CD14-positive monocyte (primary cell): ENCODE data around the gene RYR3. TPM values are rescaled to one million over a fixed set of nuclear protein-coding genes. Genes with fewer than 3 reads are reported as not detected.

Experiments
- DNase-seq, 3 donors: peaks; one replicate each; pipeline ENCODE4 v3.0.0-alpha.2; 2011 to 2022
- H2AFZ ChIP-seq: 2 replicates; pipeline ENCODE4 v1.6.0; 2012; ENCODE audit warnings: mild to moderate bottlenecking, low read depth, low read length, inconsistent platforms; ENCODE audit not compliant: insufficient read depth, poor library complexity, severe bottlenecking
- H3K27ac ChIP-seq, 2 donors: 1 replicate in 1 of 2; 2 replicates in 1 of 2; pipeline ENCODE4 v1.5.1; 2012 to 2013; ENCODE audit warnings: low read length in 2 of 2, control low read depth in 1 of 2, inconsistent platforms in 1 of 2, low read depth in 1 of 2, mild to moderate bottlenecking in 1 of 2
- H3K27me3 ChIP-seq, 2 donors: one replicate each; pipeline versions ENCODE4 v1.6.0 to v1.6.1; 2011 to 2013; ENCODE audit warnings: low read length in 2 of 2; ENCODE audit not compliant: control insufficient read depth in 2 of 2, insufficient read depth in 2 of 2
- H3K36me3 ChIP-seq, 2 donors: replicated peaks in 1 of 2; 1 replicate in 1 of 2; 2 replicates in 1 of 2; pipeline versions ENCODE4 v1.5.1 to v1.6.1; 2012 to 2013; ENCODE audit warnings: low read length in 2 of 2, control low read depth in 1 of 2, inconsistent platforms in 1 of 2, mild to moderate bottlenecking in 1 of 2; ENCODE audit not compliant: insufficient read depth in 2 of 2, control insufficient read depth in 1 of 2
- H3K4me1 ChIP-seq, 2 donors: 1 replicate in 1 of 2; 2 replicates in 1 of 2; pipeline versions ENCODE4 v1.5.1 to v1.6.1; 2012 to 2013; ENCODE audit warnings: low read length in 2 of 2, control low read depth in 1 of 2, inconsistent platforms in 1 of 2, mild to moderate bottlenecking in 1 of 2, moderate library complexity in 1 of 2; ENCODE audit not compliant: insufficient read depth in 2 of 2, control insufficient read depth in 1 of 2
- H3K4me2 ChIP-seq: replicated peaks from 2 replicates; pipeline ENCODE3; 2012; ENCODE audit warnings: low read length, moderate library complexity, mild to moderate bottlenecking; ENCODE audit not compliant: poor library complexity, severe bottlenecking; ENCODE audit errors: extremely low read depth
- H3K4me3 ChIP-seq, 3 experiments: fragments of 200-600 bp in 1 of 3; sonication (generic) in 1 of 3; replicated peaks in 1 of 3; 1 replicate in 2 of 3; 2 replicates in 1 of 3; pipeline ENCODE4 v1.5.1; 2011 to 2013; ENCODE audit warnings: low read length in 3 of 3, mild to moderate bottlenecking in 3 of 3, control low read depth in 2 of 3, low read depth in 2 of 3, inconsistent platforms in 1 of 3, moderate library complexity in 1 of 3
- H3K79me2 ChIP-seq: 2 replicates; pipeline ENCODE4 v1.6.0; 2012; ENCODE audit warnings: mild to moderate bottlenecking, control low read depth, inconsistent platforms, low read length, moderate library complexity; ENCODE audit not compliant: insufficient read depth
- H3K9ac ChIP-seq: 2 replicates; pipeline ENCODE4 v1.6.0; 2017; ENCODE audit warnings: low read length, mild to moderate bottlenecking; ENCODE audit not compliant: insufficient read depth, poor library complexity, severe bottlenecking
- H3K9me3 ChIP-seq, 2 donors: replicated peaks in 1 of 2; 1 replicate in 1 of 2; 2 replicates in 1 of 2; pipeline versions ENCODE4 v1.5.1 to v1.6.1; 2012 to 2013; ENCODE audit warnings: low read length in 2 of 2, control low read depth in 1 of 2; ENCODE audit not compliant: control insufficient read depth in 1 of 2, insufficient read depth in 1 of 2
- H4K20me1 ChIP-seq: 2 replicates; pipeline ENCODE4 v1.6.0; 2012; ENCODE audit warnings: mild to moderate bottlenecking, low read length, control low read depth, moderate library complexity; ENCODE audit not compliant: insufficient read depth
- H3K27ac Mint-ChIP-seq, 7 donors: one replicate each; pipeline ENCODE4 v1.8.0; 2020; ENCODE audit warnings: mild to moderate bottlenecking in 7 of 7, mixed read lengths in 7 of 7, moderate library complexity in 6 of 7, inconsistent platforms in 2 of 7
- H3K27me3 Mint-ChIP-seq, 3 donors: one replicate each; pipeline ENCODE4 v1.8.0; 2021 to 2022; ENCODE audit warnings: low read depth in 3 of 3, mild to moderate bottlenecking in 3 of 3, mixed read lengths in 3 of 3, moderate library complexity in 3 of 3, inconsistent platforms in 1 of 3
- H3K36me3 Mint-ChIP-seq, 2 donors: one replicate each; pipeline ENCODE4 v1.8.0; 2020; ENCODE audit warnings: mixed read lengths in 2 of 2, inconsistent platforms in 1 of 2, mild to moderate bottlenecking in 1 of 2
- H3K4me1 Mint-ChIP-seq: one replicate; pipeline ENCODE4 v1.8.0; 2020; ENCODE audit warnings: mild to moderate bottlenecking, mixed read lengths
- H3K4me3 Mint-ChIP-seq, 2 donors: one replicate each; pipeline ENCODE4 v1.8.0; 2020; ENCODE audit warnings: mild to moderate bottlenecking in 2 of 2, mixed read lengths in 2 of 2, moderate library complexity in 1 of 2
- H3K9me3 Mint-ChIP-seq, 7 donors: one replicate each; pipeline ENCODE4 v1.8.0; 2020 to 2022; ENCODE audit warnings: mixed read lengths in 7 of 7, mild to moderate bottlenecking in 6 of 7, moderate library complexity in 6 of 7, inconsistent platforms in 2 of 7
- WGBS: methylation state at CpG from one replicate; pipeline ENCODE4 v1.1.5; 2013; ENCODE audit warnings: missing lambda C conversion rate; ENCODE audit not compliant: insufficient coverage; 5-methylcytosine and 5-hydroxymethylcytosine counted together
- intact Hi-C, 2 donors: fragments of 100-400 bp; cut with micrococcal nuclease; formaldehyde crosslinking; loops; one replicate each; pipeline versions ENCODE4 v1.15.0 to v1.15.1; 2023
- polyA plus RNA-seq, 3 donors: library from polyadenylated mRNA; depleted of rRNA in 1 of 3; unstranded in 2 of 3; stranded (reverse) in 1 of 3; fragments of 300-500 nt in 2 of 3; fragments of >200 nt in 1 of 3; fragmentation: Illumina TruSeq in 2 of 3; gene quantifications; 1 replicate in 2 of 3; 2 replicates in 1 of 3; pipeline ENCODE4 v1.2.3, GENCODE V29; 2012 to 2021
- TF ChIP-seq, protein P1 (sequence below): fragments of 200-600 bp; IDR thresholded peaks from one replicate; pipeline ENCODE4 v1.8.0; 2022; ENCODE audit warnings: antibody characterized with exemption, mild to moderate bottlenecking

The RYR3 gene
- polyA plus RNA-seq, 3 donors: not detected

DNA sequence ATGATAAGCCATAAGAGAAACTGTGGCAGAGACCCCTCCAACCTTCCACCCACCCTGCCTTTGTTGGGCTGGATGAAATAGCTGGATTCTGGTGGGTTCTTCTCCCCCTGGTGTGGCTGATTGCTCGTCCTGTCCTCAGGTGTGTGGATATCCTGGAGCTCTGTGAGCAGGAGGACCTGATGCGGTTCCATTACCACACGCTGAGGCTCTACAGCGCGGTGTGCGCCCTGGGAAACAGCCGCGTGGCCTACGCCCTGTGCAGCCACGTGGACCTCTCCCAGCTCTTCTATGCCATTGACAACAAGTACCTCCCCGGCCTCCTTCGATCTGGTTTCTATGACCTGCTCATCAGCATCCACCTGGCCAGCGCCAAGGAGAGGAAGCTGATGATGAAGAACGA lies 351.2 kb downstream of the RYR3 start:
- peaks cover 2% of the 10 kb centered on the region for H3K4me1 Mint-ChIP-seq
- Histone ChIP-seq H3K9me3 (no peaks in the 10 kb centered on the region), H3K36me3 (no peaks in the 10 kb centered on the region), H3K9ac (no peak overlapping the region), H3K27me3 (no peaks in the 10 kb centered on the region), H4K20me1 (no peaks in the 10 kb centered on the region), H2AFZ (no peak overlapping the region), H3K4me3 (no peak overlapping the region), H3K4me2 (no peak overlapping the region), H3K79me2 (no peaks in the 10 kb centered on the region), H3K27ac (no peak overlapping the region), H3K4me1 (no peaks in the 10 kb centered on the region)
- WGBS: 95% methylated on average over 13 of the region's 14 CpGs
- H3K36me3 Mint-ChIP-seq: no peaks in the 10 kb centered on the region
- DNase-seq: no peak
- no peak overlapping the region for H3K4me3 Mint-ChIP-seq
- intact Hi-C loops: no loop called here
- H3K27ac Mint-ChIP-seq: no peak overlapping the region
- peaks cover 0 to 1% (median 0%) of the 10 kb centered on the region in 3 donors for H3K27me3 Mint-ChIP-seq
- H3K9me3 Mint-ChIP-seq: peaks cover 0 to 3% (median 0%) of the 10 kb centered on the region in 7 donors
- TF ChIP-seq, protein P1, sequence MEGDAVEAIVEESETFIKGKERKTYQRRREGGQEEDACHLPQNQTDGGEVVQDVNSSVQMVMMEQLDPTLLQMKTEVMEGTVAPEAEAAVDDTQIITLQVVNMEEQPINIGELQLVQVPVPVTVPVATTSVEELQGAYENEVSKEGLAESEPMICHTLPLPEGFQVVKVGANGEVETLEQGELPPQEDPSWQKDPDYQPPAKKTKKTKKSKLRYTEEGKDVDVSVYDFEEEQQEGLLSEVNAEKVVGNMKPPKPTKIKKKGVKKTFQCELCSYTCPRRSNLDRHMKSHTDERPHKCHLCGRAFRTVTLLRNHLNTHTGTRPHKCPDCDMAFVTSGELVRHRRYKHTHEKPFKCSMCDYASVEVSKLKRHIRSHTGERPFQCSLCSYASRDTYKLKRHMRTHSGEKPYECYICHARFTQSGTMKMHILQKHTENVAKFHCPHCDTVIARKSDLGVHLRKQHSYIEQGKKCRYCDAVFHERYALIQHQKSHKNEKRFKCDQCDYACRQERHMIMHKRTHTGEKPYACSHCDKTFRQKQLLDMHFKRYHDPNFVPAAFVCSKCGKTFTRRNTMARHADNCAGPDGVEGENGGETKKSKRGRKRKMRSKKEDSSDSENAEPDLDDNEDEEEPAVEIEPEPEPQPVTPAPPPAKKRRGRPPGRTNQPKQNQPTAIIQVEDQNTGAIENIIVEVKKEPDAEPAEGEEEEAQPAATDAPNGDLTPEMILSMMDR: no peak

DNA sequence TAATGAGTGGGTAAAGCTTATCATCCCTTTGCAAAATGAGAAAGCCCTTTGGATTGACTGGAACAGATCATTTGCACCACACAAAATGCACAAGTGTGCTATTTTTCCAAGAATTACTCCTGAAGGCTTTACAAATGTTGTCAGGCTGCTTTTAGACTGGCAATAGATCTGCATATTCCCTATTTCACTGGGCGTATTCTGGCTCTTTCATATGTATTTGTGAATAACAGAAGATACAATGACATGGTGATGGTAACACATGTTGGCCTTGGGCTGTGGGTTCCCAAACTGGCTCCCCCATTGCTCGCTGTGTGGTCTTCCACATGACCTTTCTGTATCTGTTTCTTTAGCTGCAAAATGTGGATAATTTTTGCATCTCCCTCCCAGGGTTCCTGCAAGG lies 354.2 kb downstream of the RYR3 start:
- intact Hi-C loops: no loop called here
- Histone ChIP-seq H4K20me1 (no peaks in the 10 kb centered on the region), H3K9me3 (no peaks in the 10 kb centered on the region), H3K27ac (no peak overlapping the region), H2AFZ (no peak overlapping the region), H3K27me3 (no peaks in the 10 kb centered on the region), H3K36me3 (no peaks in the 10 kb centered on the region), H3K4me1 (no peaks in the 10 kb centered on the region), H3K4me2 (no peak overlapping the region), H3K9ac (no peak overlapping the region), H3K79me2 (no peaks in the 10 kb centered on the region), H3K4me3 (no peak overlapping the region)
- Mint-ChIP-seq H3K4me3 (no peak overlapping the region), H3K27me3 (no peaks in the 10 kb centered on the region), H3K36me3 (no peaks in the 10 kb centered on the region), H3K27ac (no peak overlapping the region), H3K4me1 (no peaks in the 10 kb centered on the region), H3K9me3 (peaks cover 0 to 2% (median 0%) of the 10 kb centered on the region in 7 donors)
- 87% methylated on average over 2 of the region's 2 CpGs for WGBS
- DNase-seq: no peak
- TF ChIP-seq, protein P1: no peak
